ENCODE measurements around the gene DUSP1. TPM values are rescaled to one million over a fixed set of nuclear protein-coding genes. Genes with fewer than 3 reads are reported as not detected.

The DUSP1 gene
- total and polyA plus RNA-seq, 2 of the 13 experiments (the other 11 are each of a cell fraction or from before 2014, with no cell fraction given), result 27.1 to 55.5 TPM

- TF ChIP-seq NCOA5 (CRISPR knock-in tag; IDR thresholded peaks at IDR 0.05), result no peak
- TF ChIP-seq HMG20A (CRISPR knock-in tag; IDR thresholded peaks at IDR 0.05; ENCODE audit: borderline replicate concordance), result no peak
- TF ChIP-seq FOXO1 (CRISPR knock-in tag; IDR thresholded peaks at IDR 0.05), result peak; percentile 40; the same call in 1 of the 2 replicates
- TF ChIP-seq RORA (CRISPR knock-in tag; IDR thresholded peaks at IDR 0.05), result no peak
- TF ChIP-seq ZBTB3 (CRISPR knock-in tag; IDR thresholded peaks at IDR 0.05; ENCODE audit: borderline replicate concordance, low read depth), result no peak
- peak; percentile 93 for TF ChIP-seq AFF4 (CRISPR knock-in tag; IDR thresholded peaks at IDR 0.05)
- TF ChIP-seq FOXA3 (CRISPR knock-in tag; IDR thresholded peaks at IDR 0.05), result peak; percentile 61
- peak; percentile 56 for TF ChIP-seq ZNF431 (CRISPR knock-in tag; IDR thresholded peaks at IDR 0.05; ENCODE audit: borderline replicate concordance, low read depth)
- 0 out of 2 replicates have a peak, but pooled peaks have one; percentile 46 for TF ChIP-seq TRAFD1 (CRISPR knock-in tag; IDR thresholded peaks at IDR 0.05; ENCODE audit: borderline replicate concordance)
- TF ChIP-seq ZNF589 (CRISPR knock-in tag; conservative IDR thresholded peaks at IDR 0.05), result peak; percentile 88
- TF ChIP-seq YEATS2 (CRISPR knock-in tag; IDR thresholded peaks at IDR 0.05; ENCODE audit: borderline replicate concordance), result peak; percentile 65; the same call in 1 of the 2 replicates
- TF ChIP-seq CHCHD3 (CRISPR knock-in tag; IDR thresholded peaks at IDR 0.05), result 0 out of 2 replicates have a peak, but pooled peaks have one; percentile 52
- peak; percentile 96 for TF ChIP-seq TAF1 (CRISPR knock-in tag; IDR thresholded peaks at IDR 0.05)
- no peak for TF ChIP-seq HNF1A (IDR thresholded peaks at IDR 0.05; ENCODE audit: low read depth)
- TF ChIP-seq HNF1A (CRISPR knock-in tag; IDR thresholded peaks at IDR 0.05; ENCODE audit: borderline replicate concordance), result peak; percentile 50; the same call in 1 of the 2 replicates
- TF ChIP-seq PRPF4 (IDR thresholded peaks at IDR 0.05; ENCODE audit: low read depth, low read length, poor library complexity, severe bottlenecking), result no peak
- peak; percentile 50 for TF ChIP-seq ZNF770 (CRISPR knock-in tag; IDR thresholded peaks at IDR 0.05)
Observed at GRCh38 chr5:172770675-172771438, at the start of gene DUSP1 (continued).
